Measurements from ENCODE around the gene VSIG4. TPM values are rescaled to one million over a fixed set of nuclear protein-coding genes. Genes with fewer than 3 reads are reported as not detected.

VSIG4 gene
- total and polyA plus RNA-seq, 7 donors: 5.8 to 24.5 (median 13.4) TPM

GRCh38 chrX:66030505-66031317, 9.2 kb downstream of the VSIG4 start:
- intact Hi-C loops (cut with DNase I): no loop called here
- Histone ChIP-seq H3K4me3 (no peak overlapping the region), H3K27me3 (ENCODE audit: insufficient read depth in 3 of 3, low read length in 2 of 3) (peaks cover 0 to 13% (median 0%) of the 10 kb centered on the region in 3 donors), H3K36me3 (ENCODE audit: insufficient read depth in 1 of 2, low read depth in 1 of 2) (no peaks in the 10 kb centered on the region), H3K9me3 (no peaks in the 10 kb centered on the region), H3K27ac (no peak overlapping the region), H3K4me1 (no peaks in the 10 kb centered on the region)
- ATAC-seq (no peak), DNase-seq (no peak)
- 30 to 64% (median 50%) methylated on average over 7 of the region's 7 CpGs for WGBS, 3 donors
- peak; percentile 32 for TF ChIP-seq CTCF (IDR thresholded peaks at IDR 0.05)

- Histone ChIP-seq H3K9me3 (no peaks in the 10 kb centered on the region), H3K27ac (no peak overlapping the region), H3K27me3 (ENCODE audit: insufficient read depth in 3 of 3, low read length in 2 of 3) (peaks cover 0 to 13% (median 0%) of the 10 kb centered on the region in 3 donors), H3K4me1 (no peaks in the 10 kb centered on the region), H3K4me3 (no peak overlapping the region), H3K36me3 (ENCODE audit: insufficient read depth in 1 of 2, low read depth in 1 of 2) (no peaks in the 10 kb centered on the region)
- no peak for DNase-seq
- no peak for TF ChIP-seq CTCF (IDR thresholded peaks at IDR 0.05)
- ATAC-seq: no peak
- intact Hi-C loops (cut with DNase I): no loop called here
- 47 to 82% (median 62%) methylated on average over 2 of the region's 2 CpGs for WGBS, 3 donors
These were observed 10.9 kb downstream of the VSIG4 start for GRCh38 chrX:66028936-66029335.

- H3K27me3 ChIP-seq (ENCODE audit: insufficient read depth in 3 of 3, low read length in 2 of 3): peaks cover 0 to 26% (median 0%) of the 10 kb centered on the region in 3 donors
- ATAC-seq: no peak
- H3K9me3 ChIP-seq: no peaks in the 10 kb centered on the region
- WGBS, 3 donors: 49 to 71% (median 51%) methylated on average over 2 of the region's 2 CpGs
- DNase-seq: no peak
- H3K27ac ChIP-seq: no peak overlapping the region
- H3K4me1 ChIP-seq: no peaks in the 10 kb centered on the region
- no peak for TF ChIP-seq CTCF (IDR thresholded peaks at IDR 0.05)
- intact Hi-C loops (cut with DNase I): no loop called here
- H3K36me3 ChIP-seq (ENCODE audit: insufficient read depth in 1 of 2, low read depth in 1 of 2): no peaks in the 10 kb centered on the region
- no peak overlapping the region for H3K4me3 ChIP-seq
These were observed 15.3 kb downstream of the VSIG4 start for GRCh38 chrX:66024570-66024969.

GRCh38 chrX:66024092-66024467, 15.8 kb downstream of the VSIG4 start:
- 23 to 68% (median 39%) methylated on average over 1 of the region's 1 CpG for WGBS, 3 donors
- Histone ChIP-seq H3K36me3 (ENCODE audit: insufficient read depth in 1 of 2, low read depth in 1 of 2) (no peaks in the 10 kb centered on the region), H3K27ac (no peak overlapping the region), H3K27me3 (ENCODE audit: insufficient read depth in 3 of 3, low read length in 2 of 3) (peaks cover 0 to 21% (median 0%) of the 10 kb centered on the region in 3 donors), H3K4me3 (no peak overlapping the region), H3K4me1 (no peaks in the 10 kb centered on the region), H3K9me3 (no peaks in the 10 kb centered on the region)
- intact Hi-C loops (cut with DNase I): no loop called here
- no peak for TF ChIP-seq CTCF (IDR thresholded peaks at IDR 0.05)
- no peak for ATAC-seq
- no peak for DNase-seq

Measured in psoas muscle (tissue), 8 donors.